SKM-1 treated with dmso at 0.1 percent for 144 hours (cell line): ENCODE data around the gene CCDC57.
"Not testable (repeated sequence)": the region's sequence is repeated elsewhere in the genome, so short reads cannot be mapped to it uniquely, and the experiment has no call there.

Experiments
- DNase-seq: peaks from one replicate; lab custom pipeline; 2025; ENCODE audit not compliant: unreplicated experiment; lab: John Stamatoyannopoulos, UW

The CCDC57 gene

DNA sequence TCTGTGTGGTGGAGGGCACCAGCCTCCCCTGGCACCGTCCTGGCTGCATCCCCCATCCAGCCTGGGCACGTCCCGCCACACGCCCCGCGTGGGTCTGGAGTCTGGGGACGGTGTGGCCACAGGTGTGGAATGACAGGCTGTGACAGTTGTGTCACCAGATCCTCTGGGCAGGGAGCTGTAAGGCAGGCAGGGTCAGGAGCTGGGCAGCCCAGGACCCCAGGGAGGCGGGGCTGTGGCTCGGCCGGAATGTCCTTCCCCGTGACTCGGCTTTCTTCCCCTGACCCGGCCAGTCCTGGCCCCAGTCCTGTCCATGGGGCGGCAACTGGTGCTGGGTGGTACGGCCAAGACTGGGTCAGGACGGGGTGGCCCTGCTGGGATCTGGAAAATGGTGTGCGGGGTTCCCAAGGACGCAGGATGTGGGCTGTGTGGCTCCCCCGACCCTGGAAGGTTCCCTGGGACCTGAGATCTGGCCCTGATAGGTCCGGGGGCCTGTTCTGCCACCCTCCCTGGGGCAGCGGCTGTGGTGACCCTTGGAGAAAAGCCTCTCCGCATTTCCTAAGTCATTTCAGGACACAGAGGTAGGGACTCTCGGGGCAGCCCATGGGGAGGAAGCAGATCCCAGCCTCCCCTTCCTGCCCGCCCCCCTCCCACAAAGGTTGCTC is 12.9 kb upstream of the CCDC57 start:
- DNase-seq, result no peak

DNA sequence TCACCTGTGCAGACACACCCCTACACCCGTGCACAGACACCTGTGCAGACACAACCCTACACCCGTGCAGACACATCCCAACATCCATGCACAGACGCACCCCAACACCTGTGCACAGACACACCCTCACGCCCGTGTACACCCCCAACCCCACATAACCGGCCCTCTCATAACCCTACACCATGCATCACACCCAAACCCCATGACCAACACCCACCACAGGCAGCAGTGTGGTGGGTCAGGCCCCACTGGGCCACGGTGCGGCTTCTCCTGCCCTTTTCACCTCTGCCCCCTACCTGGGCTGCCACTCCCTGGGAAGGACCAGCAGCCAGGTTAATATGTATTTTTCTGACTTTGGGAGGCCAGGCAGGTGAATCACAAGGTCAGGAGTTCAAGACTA is 12.0 kb upstream of the CCDC57 start:
- DNase-seq, result no peak

DNA sequence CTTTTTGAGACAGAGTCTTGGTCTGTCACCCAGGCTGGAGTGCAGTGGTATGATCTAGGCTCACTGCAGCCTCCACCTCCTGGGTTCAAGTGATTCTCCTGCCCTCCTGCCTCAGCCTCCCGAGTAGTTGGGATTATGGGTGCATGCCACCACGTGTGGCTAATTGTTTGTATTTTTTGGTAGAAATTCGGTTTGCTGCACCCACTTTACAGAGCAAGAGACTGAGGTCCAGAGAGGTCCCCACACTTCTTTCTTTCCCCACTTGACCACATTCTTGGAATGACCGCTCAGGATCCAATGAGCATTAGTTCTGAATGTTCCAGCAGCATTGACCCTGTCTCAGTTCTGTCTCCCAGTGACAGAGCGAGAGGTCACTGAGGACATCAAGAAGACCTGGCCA is 10.9 kb upstream of the CCDC57 start:
- no peak for DNase-seq

DNA sequence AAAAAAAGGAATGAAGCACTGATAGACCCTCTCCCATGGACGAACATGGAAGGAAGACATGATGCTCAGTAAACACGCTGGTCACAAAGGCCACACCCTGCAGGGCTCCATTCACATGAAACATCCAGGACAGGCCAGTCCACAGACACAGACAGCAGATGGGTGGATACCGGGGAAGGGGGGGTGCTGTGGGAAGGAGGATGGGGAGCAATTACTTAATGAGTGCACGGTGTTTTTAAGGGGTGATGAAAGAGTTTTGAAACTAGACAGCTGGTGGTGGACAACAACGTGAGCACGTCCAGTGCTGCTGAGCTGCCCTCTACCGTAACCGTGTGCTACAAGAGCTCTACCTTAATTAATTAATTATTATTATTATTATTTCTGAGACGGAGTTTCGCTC is 10.2 kb upstream of the CCDC57 start:
- no peak for DNase-seq

DNA sequence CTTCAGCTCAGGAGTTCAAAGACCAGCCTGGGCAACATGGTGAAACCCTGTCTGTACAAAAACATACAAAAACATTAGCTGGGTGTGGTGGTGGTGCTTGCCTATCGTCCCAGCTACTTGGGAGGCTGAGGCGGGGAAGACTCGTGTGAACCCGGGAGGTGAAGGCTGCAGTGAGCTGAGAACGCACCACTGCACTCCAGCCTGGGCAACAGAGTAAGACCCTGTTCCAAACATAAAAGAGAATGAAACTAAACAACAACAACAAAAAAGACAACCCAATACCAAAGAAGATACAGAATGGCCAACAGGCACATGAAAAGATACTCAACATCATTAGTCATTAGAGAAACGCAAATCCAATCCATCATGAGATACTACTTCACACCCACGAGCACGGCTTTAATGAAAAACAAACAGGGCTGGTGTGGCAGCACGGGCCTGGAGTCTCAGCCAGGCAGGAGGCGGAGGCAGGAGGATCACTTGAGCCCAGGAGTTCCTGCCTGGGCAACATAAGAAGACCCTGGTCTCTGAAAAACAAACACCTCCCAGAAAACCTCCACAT is 8.8 kb upstream of the CCDC57 start:
- DNase-seq, result no peak

DNA sequence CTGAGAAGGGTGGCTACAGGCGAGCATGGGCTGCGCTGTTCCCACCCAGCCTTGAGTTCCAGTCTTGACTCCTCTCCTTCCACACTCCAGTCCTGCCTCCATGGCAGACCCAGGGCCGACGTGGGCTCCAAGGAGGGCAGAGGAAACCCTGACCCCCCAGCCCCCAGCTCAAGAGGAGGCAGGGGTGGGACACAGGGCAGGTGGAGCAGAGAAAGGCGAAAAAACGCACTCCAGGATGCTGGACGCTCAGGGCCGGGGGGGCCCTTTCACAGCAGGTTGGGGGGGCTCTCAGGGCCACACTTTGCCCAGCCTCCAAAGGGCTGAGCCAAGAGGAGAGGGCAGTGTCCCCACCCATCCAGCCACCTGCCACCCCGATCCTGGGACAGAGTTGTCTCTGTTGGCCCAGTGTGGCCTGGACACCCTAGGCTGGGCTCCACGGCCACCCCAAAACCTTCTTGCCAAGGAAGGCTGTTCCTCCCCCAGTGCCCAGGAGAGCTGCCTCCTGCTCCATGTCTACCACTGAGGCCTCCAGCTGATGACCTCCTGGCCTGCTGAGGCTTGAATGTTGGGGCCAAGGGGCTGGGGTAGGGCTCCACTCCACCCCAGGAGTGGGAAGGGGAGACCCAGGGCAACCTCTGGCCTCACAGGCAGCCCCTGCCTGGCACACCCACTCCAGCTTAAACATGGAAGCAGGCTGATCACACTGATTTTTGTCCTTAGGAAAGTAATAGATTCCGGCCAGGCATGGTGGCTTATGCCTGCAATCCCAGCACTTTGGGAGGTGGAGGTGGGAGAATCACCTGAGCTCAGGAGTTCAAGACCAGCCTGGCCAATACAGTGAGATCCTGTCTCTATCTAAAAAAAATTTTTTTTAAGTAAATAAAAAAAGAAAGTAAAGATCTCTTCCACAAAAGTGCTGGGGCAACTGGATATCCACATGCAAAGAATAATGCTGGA is 7.4 kb upstream of the CCDC57 start:
- DNase-seq, result no peak

DNA sequence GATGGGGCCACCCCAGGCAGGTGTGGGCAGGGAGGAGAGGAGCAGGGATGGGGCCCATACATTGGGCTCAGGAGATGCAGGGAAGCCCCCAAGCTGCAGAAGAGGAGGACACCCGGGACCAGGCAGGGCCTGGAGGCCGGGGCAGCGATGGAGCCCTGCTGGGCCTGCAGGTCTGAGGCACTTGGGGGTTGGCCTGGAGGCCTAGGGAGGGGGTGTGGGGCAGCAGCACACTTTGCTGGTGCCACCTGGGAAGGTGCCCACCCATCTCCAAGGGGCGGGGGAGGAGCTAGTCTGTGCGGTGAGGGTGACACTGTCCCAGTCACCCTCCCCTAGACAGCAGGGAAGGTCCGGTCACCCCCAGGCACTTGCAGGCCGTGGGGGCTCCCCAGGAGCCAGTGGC is 6.4 kb upstream of the CCDC57 start:
- no peak for DNase-seq

DNA sequence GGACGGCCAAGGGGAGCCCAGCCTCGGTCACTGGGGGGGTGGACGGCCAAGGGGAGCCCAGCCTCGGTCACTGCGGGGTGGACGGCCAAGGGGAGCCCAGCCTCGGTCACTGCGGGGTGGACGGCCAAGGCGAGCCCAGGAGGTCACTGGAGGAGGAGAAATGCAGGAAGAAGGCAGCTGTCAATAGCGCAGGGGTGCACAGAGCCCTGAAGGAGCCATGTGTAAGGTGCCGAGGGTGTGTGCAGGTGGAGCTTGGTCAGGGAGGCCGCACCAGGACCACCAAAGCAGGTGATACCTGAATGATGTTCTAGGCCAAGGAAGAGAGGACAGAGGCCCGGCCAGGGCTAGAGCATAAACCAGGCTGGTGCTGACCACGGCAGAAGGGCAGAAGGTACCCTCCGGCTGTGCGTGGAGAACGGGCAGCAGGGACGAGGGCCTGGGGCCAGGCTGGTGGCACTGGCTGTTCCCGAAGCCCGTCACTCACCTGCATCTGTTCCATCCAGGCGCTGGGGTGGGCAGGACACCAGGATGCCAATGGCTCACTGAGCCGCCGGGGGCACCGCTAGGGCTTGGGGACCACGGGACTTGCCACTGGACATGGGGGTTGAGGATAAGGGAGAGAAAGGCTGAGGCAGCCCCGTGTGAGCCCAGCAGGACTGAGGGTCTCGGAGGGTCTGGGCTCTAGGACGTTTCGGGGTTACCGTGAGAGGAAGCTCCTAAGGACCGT is 5.9 kb upstream of the CCDC57 start:
- no peak for DNase-seq

DNA sequence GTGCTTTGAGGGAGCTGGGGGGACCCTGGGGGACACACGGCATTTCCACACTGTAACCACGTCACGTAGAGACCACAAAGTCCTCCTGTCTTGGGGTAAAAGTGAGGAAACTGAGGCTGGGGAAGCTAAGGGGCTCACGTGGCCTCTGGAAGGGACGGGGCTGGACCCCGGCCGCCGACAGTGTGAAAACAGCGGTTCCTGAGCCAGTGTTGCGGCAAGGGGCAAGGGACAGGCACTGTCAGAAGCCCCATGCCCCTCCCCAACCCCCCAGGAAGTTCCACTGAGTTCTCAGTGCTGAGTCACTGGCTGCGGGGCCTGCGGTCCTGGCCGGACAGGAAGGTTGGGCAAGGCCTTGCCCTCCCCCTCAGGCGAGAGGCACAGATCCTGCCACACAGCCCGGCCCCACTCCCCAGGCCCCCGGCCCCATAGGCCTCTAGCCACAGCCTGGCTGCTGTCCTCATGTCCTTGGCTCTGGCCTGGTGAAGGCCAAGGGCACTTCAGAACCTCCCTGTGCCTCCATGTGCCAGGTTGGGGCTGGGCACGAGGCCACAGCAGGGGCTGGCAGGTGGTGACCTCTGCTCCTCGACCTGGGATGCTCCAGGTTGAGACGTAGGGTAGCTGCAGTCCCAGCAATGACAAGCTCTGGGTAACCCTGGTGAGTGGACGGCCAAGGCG is 5.0 kb upstream of the CCDC57 start:
- DNase-seq, result peak; percentile 82

DNA sequence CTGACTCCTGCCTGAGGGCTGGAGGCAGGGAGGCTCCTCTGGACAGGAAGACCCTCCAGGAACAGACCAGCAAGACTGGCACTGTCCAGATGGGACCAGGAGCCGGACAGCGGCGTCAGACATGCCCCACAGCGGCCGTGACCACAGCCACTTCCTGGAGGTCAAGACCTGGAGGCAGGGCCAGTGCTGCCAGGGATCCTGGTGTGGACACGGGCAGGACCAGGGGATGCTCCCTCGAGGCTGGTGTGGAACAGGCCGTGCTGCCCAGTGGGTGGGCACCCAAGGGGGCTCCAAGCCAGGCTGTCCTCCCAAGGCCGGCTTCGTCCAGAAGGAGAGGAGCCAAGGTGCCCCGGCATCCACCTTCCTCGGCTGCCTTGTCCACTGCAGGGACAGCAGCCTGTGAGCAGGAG is 4.5 kb upstream of the CCDC57 start:
- no peak for DNase-seq

DNA sequence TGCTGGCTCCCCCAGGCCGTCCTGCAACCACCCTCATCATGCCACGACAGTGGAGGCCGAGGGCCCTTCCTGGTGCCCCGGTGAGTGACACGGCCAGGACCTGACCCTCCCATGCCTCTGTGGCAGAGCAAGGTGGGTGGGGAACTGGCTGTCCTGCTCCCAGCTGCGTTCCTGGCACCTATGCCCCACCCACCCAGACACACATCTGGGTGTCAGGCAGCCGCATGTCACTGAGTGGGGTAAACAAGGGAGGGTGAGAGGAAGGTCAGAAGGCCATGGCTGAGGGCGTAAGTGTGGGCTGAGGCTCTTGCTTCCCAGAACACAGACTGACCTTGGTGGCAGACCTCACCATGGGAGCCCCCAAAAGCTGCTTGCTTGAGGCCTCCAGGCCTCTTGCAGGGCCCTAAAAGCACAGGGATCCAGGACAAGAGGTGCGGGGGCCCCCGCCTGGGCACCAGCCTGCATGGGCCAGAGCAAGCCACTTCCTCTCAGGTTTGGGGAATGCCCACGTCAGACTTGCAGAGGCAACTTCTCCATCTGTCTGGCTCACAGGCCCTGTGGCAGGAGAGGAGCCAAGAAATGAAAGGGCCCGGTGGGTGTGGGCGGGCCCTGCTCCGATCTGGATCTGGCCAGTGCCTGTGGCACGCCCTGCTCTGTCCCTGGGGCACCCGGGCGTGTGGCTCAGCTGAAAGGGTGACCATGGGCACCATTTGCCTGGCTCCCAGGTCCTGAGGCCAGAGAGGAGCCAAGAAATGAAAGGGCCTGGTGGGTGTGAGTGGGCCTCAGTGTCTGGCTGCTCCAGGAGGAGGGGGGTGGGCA is 3.9 kb upstream of the CCDC57 start:
- DNase-seq, result peak; percentile 92

DNA sequence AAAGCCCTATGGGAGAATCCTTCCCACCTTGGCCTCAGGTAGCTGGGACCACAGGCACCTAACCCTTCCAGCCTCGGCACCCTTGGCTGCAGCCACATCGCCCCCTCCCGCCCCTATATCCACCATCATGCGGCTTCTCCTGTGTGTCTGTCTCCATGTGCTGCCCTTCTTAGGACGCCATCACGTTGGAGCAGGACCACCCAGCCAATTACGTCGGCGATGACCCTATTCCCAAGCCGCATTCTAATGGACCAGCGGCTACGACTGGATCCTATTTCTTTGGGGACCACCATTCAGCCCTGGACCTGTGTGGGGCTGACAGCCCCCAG is 3.3 kb upstream of the CCDC57 start:
- no peak for DNase-seq

DNA sequence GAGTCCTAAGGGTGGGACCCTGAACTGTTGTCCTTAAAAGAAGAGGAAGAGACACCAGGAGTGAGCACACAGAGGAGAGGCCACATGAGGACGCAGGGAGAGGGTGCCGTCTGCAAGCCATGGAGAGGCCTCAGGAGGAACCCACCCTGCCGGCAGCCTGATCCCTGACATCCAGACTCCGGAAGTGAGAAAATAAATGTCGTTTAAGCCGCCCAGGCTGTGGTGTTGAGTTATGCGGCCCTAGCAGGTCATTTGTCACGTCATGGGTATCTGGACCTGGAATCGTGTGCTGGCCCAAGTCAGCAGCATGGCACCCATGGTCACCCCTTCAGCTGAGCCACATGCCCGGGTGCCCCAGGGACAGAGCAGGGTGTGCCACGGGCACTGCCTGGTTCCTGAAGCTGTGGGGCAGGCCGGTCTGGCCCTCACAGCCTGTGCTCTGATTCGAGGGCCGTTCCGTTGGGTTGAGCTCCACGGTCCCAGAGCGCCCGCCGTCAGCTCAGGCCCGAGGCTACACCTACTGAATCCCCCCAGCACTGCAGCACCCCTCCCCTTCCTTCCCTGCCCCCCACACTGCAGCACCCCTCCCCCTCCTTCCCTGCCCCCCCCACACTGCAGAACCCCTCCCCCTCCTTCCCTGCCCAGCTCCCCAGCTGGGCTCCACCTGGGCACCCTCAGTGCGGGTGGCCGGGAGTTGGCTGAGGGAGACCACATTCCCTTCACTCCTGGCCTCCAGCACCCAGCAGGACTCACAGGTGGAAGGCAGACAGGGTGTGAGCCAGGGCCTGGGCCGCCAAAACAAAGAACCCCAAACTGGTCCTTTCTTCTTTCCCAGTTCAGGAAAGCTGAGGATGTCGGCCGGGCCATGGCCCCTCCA is 2.7 kb upstream of the CCDC57 start:
- DNase-seq, result peak; percentile 64

DNA sequence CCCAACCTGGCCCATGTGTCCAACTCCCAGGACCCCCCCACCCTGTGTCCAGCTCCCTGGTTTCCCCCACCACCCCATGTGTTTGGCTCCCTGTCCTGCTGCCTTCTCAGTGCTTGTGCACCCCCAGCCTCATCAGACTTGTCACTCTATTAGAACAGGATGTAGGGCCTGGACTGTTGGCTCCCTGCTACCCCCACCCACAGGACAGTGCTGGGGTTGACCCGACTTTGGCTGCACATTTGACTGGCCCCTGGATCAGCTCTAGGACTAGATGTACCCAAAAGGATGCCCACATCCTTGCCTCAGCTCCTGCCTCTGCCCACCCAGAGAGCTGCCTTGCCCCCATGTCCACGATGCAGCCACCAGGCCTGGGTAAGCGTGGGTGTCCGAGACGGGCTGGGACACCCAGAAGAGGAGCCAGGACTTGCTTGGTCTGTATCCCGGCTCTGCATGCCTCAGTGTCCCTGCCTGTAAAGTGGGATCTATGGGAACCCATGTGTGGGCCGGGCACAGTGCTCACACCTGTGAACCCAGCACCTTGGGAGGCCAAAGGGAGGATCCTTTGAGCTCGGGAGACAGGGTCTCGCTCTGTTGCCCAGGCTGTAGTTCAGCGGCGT is 1.5 kb upstream of the CCDC57 start:
- DNase-seq, result no peak

DNA sequence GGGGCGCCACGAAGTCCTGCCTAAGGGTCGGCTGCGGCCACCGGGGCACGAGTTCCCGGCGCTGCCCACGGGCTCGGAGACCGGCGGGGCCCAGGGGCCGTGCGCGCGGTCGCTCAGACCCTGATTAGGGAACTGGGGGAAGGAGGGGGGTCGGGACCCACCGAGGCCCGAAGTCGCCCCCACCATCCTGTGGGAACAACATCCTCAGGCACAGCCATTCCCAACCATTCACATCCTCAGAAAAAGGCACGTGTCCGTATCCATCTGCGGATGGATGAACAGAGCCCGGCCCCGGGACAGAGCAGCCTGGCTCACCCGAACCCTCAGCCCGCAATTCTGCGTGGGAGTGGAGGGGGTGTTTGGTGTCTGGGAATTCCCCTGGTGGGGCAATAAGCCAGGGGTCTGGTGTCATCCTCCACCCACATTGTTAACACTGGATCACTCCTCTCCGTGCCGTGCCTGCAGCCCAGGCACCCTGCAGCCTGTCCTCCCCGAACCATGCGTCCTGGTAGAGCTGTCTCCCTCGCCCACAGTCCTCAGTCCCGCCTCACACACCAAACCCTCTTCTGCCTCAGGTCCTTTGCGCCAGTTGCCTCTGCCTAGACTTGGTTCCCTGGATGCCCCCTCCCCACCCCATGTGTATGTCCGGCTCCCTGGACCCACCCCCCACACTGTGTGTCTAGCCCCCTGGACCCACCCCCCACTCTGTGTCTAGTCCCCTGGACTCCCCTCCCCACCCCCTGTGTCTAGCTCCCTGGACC is 789 bp upstream of the CCDC57 start:
- DNase-seq, result no peak

DNA sequence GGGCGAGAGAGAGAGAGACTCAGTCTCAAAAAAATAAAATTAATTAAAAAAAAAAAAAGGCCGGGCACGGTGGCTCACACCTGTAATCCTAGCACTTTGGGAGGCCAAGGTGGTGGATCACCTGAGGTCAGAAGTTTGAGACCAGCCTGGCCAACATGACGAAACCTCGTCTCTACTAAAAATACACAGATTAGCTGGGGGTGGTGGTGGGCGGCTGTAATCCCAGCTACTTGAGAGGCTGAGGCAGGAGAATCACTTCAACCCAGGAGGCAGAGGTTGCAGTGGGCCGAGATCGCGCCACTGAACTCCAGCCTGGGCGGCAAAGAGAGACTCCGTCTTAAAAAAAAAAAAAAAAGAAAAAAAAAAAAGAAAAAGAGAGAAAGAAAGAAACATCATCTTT is 2.0 kb downstream of the CCDC57 start:
- not testable (repeated sequence) for DNase-seq

DNA sequence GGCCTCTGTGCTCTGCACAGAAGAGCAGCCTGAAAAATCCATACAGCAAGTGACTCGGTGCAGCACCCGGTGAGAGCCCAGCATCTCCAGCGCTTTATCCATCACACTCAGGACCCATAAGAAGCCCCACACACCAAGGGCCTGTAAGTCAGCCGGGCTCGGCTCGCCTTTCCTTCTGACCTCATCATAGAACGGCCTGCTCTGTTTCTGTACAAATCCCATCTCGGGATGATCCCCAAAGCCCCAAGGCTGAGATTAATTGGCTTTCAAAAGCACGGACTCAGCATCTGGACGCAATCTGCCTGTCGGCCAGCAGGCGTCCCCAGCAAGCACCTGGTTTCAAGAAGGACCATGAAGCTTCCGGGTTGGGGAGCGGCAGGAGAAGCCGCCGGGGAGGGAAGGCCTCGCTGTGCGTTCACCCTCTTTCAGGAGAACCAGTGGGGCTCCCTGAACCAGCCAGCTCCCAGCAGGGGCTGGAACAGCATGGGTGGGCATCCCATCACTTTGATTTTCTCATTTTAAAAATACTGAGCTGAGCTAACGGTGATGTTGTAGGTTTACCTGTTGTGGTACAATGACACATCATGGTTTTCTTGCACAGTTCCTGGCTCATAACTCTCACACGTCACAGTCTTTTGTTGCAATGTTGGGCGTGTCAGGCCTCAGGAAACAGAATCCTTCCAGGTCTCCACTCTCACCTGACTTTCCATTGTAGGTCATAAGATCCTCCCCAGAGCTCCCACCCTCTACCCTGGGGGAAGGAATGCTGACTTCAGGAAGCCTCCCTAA is 6.7 kb downstream of the CCDC57 start:
- peak; percentile 88 for DNase-seq
